Measurements from ENCODE around the gene UIMC1. TPM values are rescaled to one million over a fixed set of nuclear protein-coding genes. Genes with fewer than 3 reads are reported as not detected.
A peak's percentile ranks its signal among the peaks of the same experiment; 100 is the strongest.

Gene UIMC1
- total and polyA plus RNA-seq, 11 donors, result 14.8 to 40.2 (median 31.9) TPM

DNA sequence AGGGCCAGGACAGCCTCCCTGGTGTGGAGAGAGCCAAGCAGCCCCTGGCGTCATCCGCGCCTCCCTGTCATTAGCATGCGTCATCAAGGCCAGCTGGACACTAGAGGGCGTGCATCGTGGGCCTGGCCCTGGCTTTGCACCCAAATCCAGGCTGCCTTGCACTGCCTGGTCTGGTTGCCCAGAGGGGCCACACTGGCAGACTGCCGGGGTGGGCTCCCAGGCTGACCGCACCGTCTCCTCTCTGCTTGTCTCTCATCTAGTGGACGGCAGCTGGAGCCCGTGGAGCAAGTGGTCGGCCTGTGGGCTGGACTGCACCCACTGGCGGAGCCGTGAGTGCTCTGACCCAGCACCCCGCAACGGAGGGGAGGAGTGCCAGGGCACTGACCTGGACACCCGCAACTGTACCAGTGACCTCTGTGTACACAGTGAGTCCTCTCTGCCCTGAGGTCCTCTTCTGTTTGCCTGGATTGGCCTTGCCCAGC lies 136.4 kb downstream of the UIMC1 start:
- H3K4me1 ChIP-seq, result no peaks in the 10 kb centered on the region
- no peaks in the 10 kb centered on the region for H3K36me3 ChIP-seq
- ATAC-seq (peak; percentile 10 to 67 (median 59)), DNase-seq (no peak)
- intact Hi-C loops (cut with DNase I), result no loop called here
- no peak overlapping the region for H3K4me3 ChIP-seq
- H3K9me3 ChIP-seq, result no peaks in the 10 kb centered on the region
- H3K27ac ChIP-seq, result no peak overlapping the region
- H3K27me3 ChIP-seq, result peaks cover 7 to 64% (median 24%) of the 10 kb centered on the region in 9 donors
- TF ChIP-seq, protein P1, sequence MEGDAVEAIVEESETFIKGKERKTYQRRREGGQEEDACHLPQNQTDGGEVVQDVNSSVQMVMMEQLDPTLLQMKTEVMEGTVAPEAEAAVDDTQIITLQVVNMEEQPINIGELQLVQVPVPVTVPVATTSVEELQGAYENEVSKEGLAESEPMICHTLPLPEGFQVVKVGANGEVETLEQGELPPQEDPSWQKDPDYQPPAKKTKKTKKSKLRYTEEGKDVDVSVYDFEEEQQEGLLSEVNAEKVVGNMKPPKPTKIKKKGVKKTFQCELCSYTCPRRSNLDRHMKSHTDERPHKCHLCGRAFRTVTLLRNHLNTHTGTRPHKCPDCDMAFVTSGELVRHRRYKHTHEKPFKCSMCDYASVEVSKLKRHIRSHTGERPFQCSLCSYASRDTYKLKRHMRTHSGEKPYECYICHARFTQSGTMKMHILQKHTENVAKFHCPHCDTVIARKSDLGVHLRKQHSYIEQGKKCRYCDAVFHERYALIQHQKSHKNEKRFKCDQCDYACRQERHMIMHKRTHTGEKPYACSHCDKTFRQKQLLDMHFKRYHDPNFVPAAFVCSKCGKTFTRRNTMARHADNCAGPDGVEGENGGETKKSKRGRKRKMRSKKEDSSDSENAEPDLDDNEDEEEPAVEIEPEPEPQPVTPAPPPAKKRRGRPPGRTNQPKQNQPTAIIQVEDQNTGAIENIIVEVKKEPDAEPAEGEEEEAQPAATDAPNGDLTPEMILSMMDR (IDR thresholded peaks at IDR 0.05), result peak in 11 of 12 donors; percentile 9 to 45 (median 31)
- TF ChIP-seq POLR2A (IDR thresholded peaks at IDR 0.05), result no peak
- 52 to 69% (median 55%) methylated on average over 10 to 17 of the region's 17 CpGs for WGBS, 4 donors

GRCh38 chr5:176869501-176870109 lies 137.0 kb downstream of the UIMC1 start:
- TF ChIP-seq, protein P1 (IDR thresholded peaks at IDR 0.05), result no peak
- TF ChIP-seq POLR2A (IDR thresholded peaks at IDR 0.05), result no peak
- no peaks in the 10 kb centered on the region for H3K4me1 ChIP-seq
- no peak overlapping the region for H3K27ac ChIP-seq
- no peak overlapping the region for H3K4me3 ChIP-seq
- no peaks in the 10 kb centered on the region for H3K9me3 ChIP-seq
- WGBS, 4 donors, result 75 to 89% (median 80%) methylated on average over 26 to 38 of the region's 38 CpGs
- H3K36me3 ChIP-seq, result no peaks in the 10 kb centered on the region
- ATAC-seq (peak in 1 of 4 donors; percentile 8), DNase-seq (no peak)
- peaks cover 11 to 64% (median 21%) of the 10 kb centered on the region in 9 donors for H3K27me3 ChIP-seq
- intact Hi-C loops (cut with DNase I), result no loop called here

DNA sequence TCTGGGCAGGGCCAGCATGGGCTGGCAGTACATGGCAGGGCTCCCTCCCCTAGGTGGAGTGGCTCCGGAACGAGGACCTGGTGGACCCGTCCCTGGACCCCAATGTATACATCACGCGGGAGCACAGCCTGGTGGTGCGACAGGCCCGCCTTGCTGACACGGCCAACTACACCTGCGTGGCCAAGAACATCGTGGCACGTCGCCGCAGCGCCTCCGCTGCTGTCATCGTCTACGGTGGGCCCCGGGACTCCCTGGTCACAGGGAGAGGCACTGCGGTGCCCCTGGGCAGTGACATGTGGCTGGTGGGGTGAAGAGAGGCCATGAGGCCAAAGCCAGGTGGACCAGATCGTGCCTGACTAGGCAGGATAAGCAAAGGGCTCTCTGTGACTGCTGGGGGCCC lies 137.8 kb downstream of the UIMC1 start:
- intact Hi-C loops (cut with DNase I), result no loop called here
- Histone ChIP-seq H3K4me1 (no peaks in the 10 kb centered on the region), H3K4me3 (no peak overlapping the region), H3K9me3 (no peaks in the 10 kb centered on the region), H3K27ac (no peak overlapping the region), H3K36me3 (no peaks in the 10 kb centered on the region), H3K27me3 (peaks cover 12 to 64% (median 21%) of the 10 kb centered on the region in 9 donors)
- DNase-seq (no peak), ATAC-seq (no peak)
- WGBS, 4 donors, result 82 to 97% (median 91%) methylated on average over 5 to 20 of the region's 20 CpGs
- TF ChIP-seq, protein P1 (IDR thresholded peaks at IDR 0.05), result no peak
- no peak for TF ChIP-seq POLR2A (IDR thresholded peaks at IDR 0.05)

GRCh38 chr5:176868126-176868525 lies 138.5 kb downstream of the UIMC1 start:
- no peaks in the 10 kb centered on the region for H3K9me3 ChIP-seq
- TF ChIP-seq, protein P1 (IDR thresholded peaks at IDR 0.05), result no peak
- TF ChIP-seq POLR2A (IDR thresholded peaks at IDR 0.05), result no peak
- ATAC-seq (no peak), DNase-seq (no peak)
- intact Hi-C loops (cut with DNase I), result no loop called here
- H3K36me3 ChIP-seq, result no peaks in the 10 kb centered on the region
- 77 to 88% (median 85%) methylated on average over 14 of the region's 14 CpGs for WGBS, 4 donors
- H3K4me3 ChIP-seq, result no peak overlapping the region
- H3K27me3 ChIP-seq, result peaks cover 12 to 68% (median 21%) of the 10 kb centered on the region in 9 donors
- no peak overlapping the region for H3K27ac ChIP-seq
- no peaks in the 10 kb centered on the region for H3K4me1 ChIP-seq
